IPS-NIHi7 (cell line): ENCODE measurements around the gene UNC45A.
"Not testable (repeated sequence)": the region's sequence is repeated elsewhere in the genome, so short reads cannot be mapped to it uniquely, and the experiment has no call there.

Source experiments
- DNase-seq: peaks from one replicate; pipeline ENCODE4 v3.0.0; 2012; ENCODE audit warnings: mixed read lengths; ENCODE audit errors: extremely low spot score

UNC45A gene

GRCh38 chr15:90934949-90935751 lies at the start of gene UNC45A:
UNC45A (plus strand) TSS chr15:90935285; CDS start chr15:90935325, 40 bp downstream.
- peak; percentile 99 for DNase-seq

- DNase-seq = peak; percentile 82
Observed at GRCh38 chr15:90885432-90886290, 49.4 kb upstream of the UNC45A start.

GRCh38 chr15:90886291-90886614 lies 48.8 kb upstream of the UNC45A start:
- DNase-seq = no peak

- no peak for DNase-seq
Observed at GRCh38 chr15:90887037-90887481, 48.0 kb upstream of the UNC45A start.

- no peak for DNase-seq
Observed at GRCh38 chr15:90889313-90889730, 45.8 kb upstream of the UNC45A start.

- no peak for DNase-seq
Observed at GRCh38 chr15:90889736-90890456, 45.2 kb upstream of the UNC45A start.

- no peak for DNase-seq
Observed at GRCh38 chr15:90890839-90891238, 44.2 kb upstream of the UNC45A start.

GRCh38 chr15:90891346-90891949 lies 43.6 kb upstream of the UNC45A start:
- no peak for DNase-seq

GRCh38 chr15:90892023-90892422 lies 43.1 kb upstream of the UNC45A start:
- no peak for DNase-seq

GRCh38 chr15:90892498-90893174 lies 42.4 kb upstream of the UNC45A start:
- no peak for DNase-seq

GRCh38 chr15:90893175-90894090 lies 41.7 kb upstream of the UNC45A start:
- DNase-seq = no peak

GRCh38 chr15:90895571-90896117 lies 39.4 kb upstream of the UNC45A start:
- DNase-seq = no peak

GRCh38 chr15:90897131-90897655 lies 37.9 kb upstream of the UNC45A start:
- not testable (repeated sequence) for DNase-seq

- DNase-seq = no peak
Observed at GRCh38 chr15:90901175-90902039, 33.7 kb upstream of the UNC45A start.

- peak; percentile 96 for DNase-seq
Observed at GRCh38 chr15:90902040-90902839, 32.8 kb upstream of the UNC45A start.

GRCh38 chr15:90902840-90903732 lies 32.0 kb upstream of the UNC45A start, which contains the start of gene MAN2A2:
MAN2A2 (plus strand) TSS chr15:90903302; CDS start chr15:90904208, 906 bp downstream.
- DNase-seq = peak; percentile 63
